HG03196 (cell line): Measurements from ENCODE around the gene SLC25A26.
A peak's percentile ranks its signal among the peaks of the same experiment; 100 is the strongest.

Source experiments
- ATAC-seq: cut with Tn5 transposase; IDR thresholded peaks from one replicate; pipeline ENCODE4 v1.9.1; 2021; ENCODE audit not compliant: unreplicated experiment

SLC25A26 gene

DNA sequence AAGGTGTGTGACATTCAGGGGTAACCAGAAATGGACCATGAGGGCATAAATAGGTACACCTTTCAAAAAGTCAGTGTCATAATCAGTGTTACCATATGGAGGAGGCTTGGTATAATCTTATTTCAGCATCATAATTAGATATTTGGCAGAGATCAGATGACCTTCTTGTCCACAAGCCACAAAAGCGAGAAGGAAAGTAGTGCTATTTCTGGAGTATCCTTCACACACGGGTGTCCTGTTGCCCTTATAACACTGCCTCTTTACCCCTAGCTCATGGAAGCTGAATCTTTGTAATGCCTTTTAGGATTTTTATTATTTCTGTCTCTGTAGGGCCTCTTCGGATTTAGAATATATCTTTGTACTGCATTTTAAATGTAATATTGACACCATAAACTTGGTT lies 147.2 kb downstream of the SLC25A26 start:
- no peak for ATAC-seq

DNA sequence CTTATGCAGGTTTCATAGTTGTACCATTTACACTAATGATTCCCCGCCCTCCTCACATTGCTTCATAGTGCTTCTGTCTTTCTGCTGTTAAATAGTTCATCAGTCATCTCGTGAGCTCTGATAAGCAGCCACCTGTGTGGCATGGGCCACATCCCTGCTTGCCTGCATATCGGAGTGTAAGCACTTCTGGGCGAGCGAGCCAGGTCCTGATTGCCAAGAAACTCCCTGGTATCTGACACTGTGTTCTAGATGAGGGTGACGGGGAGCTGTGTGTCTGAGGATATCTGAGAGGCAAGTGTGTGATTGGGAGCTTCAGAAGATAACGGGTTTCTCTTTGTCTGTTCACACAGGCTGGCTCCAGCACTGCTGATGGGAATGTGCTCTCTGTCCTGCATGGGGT lies 149.4 kb downstream of the SLC25A26 start:
- no peak for ATAC-seq

DNA sequence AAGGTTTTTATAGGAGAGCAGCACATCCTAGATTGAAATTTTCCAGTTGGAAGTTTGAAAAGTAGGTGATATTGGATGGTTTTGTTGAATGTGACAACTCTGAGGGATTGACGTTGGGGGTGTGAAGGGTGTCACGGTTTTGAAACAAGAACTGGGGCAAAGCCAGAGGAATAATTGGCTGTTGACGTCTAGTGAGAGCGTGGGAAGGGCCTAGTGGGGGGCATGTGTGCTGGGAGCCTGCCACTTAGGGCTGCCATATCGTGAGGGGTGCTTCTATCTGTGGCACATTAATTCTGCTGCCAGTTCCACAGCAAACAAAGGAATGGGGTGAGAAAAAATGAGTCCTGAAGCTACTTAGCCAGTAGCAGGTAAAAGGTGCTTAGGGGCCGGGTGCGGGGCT lies 150.6 kb downstream of the SLC25A26 start:
- ATAC-seq: no peak

DNA sequence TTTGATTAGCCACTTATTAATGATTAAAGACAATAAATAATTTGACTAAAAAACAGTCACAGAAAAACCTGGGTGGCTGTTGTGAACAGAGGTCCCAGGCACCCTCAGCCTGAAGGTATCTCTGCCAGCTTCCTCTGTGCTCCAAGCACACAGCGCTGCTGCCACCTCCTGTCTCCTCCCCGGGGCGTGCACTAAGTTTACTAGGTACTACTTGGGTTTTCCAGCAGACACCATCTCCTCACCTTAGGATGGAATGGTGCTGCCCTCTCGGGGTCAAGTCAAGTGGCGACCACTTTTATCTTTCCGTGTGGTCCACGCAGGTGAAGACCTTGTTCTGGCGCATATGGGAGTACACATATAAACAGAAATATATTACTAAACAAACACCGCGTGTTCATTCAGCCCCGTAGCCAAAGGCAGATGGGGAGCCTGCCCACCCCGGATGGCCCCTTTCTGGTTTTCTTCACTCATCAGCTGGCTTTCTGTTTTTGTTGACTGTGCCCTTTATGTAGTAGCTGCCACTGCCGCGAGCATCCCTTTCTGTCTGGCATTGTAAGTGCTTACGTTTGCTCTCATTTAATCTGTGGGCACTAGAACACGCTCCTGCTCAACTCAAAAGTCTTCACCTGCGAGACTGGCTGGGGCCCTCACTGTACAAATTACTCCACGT lies 152.0 kb downstream of the SLC25A26 start:
- ATAC-seq: no peak

DNA sequence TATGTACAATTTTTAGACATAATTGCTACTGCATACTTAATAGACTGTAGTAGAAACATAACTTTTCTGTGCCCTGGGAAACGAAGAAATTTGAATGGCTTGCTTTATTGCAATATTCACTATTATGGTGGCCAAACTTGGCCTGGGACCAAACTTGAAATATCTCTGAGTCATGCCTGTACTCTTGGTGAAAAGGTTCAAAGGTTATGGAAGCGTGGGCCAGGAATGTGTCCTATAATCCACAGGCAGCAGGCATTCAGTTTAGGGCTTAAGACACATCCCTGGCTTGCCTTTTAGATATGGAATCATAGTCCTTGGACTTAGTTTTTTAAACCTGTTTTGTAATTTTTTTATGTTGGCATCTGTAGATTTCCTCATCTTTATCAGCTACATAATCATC lies 155.8 kb downstream of the SLC25A26 start:
- ATAC-seq: no peak

DNA sequence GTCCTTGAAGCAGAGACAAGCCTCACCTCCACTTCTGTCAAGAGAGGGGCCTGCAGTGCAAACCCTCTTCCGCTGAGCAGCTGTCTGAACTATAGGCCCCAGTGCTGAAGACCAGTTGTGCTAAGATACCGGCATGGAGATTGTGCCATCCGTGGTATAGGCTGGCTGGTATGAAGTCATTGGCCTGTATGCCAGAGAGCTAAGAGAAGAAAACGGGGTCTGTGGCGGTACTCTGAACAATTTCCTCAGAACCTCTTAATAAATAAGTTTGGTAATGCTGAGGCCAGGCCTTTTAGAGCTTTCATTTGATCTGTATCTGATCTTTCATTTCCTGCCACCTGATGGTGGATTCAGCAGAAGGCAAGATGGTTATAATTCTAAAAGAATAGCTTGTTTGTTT lies 157.0 kb downstream of the SLC25A26 start:
- no peak for ATAC-seq

DNA sequence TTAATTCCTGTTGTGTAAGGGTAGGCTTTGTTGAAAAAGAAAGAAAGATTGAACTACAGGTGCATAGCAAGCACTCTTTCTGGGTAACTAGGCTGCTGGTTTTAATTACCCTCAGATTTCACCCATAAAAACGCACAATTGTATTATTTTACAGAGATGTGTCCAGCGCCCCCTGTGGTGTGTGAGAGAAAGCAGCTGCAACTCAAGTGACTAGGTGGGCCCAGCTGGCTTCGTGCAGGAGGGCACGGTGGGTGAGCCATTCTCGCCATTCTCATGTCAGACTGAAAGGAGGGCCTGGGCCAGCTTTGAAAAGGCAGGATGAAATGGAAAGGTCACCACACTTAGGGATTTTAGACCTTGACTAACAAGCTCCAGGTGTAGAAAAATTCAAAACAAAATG lies 157.5 kb downstream of the SLC25A26 start:
- ATAC-seq: no peak

DNA sequence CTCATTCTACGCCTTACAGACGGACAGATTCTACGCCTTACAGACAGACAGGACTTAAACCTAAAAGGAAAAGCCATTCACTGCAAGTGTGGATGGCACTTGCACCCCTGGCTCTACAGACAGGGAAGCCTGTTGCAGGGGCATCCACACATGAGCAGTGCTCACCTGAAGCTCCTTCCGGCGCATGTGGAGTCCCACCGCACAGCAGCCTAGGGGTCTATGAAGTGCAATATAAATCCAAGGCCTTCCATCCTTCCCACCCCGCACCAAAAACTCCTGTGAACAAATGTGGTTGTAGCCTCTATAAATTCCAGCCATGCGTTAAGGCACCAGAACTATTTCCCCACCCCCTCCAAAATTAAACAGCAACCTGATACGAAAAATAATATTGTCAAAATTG lies 158.8 kb downstream of the SLC25A26 start:
- no peak for ATAC-seq

DNA sequence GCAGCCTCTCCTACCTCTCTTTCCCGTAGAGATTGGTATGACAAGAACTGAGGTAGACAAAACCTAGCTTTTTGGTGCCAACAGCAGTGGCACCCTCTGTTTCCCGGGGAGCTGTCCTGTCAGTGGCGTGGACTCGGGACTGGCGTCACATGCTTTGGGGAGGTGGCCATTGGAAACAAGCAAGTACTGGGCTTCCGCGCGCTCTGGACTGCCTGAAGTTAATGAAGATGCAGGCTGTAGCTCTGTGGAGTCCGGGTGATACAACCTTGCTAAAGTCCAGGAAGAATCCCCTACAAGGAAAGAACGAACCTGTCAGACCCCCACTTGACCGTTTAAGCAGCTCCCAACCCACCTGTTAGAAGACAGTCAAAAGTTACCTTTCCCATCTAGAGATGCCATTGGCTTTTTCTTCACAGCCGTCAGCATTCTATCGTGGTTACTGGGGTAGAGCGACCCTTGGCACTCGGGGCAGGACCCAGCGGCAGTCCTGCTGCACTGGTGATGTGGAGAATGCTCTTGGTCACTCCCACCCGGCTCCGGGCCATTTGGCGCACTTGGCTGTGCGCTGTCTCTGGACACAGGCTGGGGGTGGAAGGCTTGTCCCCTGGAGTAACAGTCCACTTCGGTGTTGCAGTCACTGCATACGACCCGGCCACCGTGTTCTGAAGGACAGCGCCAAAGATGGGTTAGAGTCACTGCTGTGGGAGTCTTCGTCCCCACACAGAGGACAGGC lies 159.6 kb downstream of the SLC25A26 start:
- ATAC-seq: no peak

DNA sequence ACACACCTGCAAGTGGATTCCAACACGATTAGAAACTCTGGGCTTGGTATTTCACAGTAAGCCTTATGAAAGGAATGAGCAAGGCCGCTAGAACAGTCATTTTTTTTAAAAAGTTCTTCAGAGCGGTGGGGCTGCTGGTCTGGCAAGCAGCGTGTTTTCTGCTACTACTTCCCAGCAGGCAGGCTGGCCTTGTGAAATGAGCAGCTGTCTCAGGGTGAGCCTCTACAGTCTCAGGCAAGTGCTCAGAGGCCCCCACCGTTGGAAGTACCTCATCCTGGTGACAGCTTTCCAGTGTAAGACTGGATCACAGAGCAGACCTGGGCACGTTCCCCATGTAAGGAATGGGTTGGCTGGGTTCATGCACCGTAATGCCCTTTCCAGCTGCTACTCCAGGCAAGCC lies 160.8 kb downstream of the SLC25A26 start:
- ATAC-seq: no peak

DNA sequence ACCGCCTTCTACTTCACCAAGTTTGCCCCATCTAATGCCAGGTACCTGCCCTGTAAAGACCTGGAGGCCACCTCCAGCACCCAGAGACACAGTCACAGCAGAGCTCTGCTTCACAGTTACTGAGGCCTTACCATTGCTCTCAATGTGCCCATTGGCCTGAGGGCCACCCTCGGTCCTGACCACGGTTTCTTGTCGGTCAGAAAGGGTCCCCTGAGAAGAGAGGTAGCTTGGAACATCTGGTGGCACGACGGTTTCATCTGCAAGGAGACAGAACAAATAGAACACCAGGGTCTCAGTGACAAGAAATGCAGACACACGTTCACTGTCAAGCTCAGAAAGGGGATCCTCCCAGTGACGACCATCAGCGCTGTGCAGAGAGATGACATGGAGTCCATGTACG lies 161.3 kb downstream of the SLC25A26 start:
- no peak for ATAC-seq

DNA sequence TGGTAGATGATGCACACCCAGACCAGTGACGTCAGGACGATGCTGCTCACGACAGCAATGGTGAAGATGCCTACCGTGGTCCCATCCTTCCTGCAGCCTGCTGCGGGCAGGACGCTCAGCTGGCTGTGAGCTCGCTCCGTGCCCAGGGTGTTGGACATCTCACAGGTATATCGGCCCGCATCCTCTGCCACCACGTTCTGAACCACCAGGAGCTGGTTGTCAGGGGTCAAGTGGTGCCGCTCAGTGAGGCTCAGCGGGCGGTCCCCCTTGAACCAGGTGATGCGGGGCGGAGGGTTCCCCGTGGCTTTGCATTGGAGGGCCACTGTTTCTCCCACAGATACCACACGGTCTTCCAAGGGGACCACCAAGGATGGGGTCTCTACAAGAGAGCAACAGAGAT lies 162.2 kb downstream of the SLC25A26 start:
- no peak for ATAC-seq

DNA sequence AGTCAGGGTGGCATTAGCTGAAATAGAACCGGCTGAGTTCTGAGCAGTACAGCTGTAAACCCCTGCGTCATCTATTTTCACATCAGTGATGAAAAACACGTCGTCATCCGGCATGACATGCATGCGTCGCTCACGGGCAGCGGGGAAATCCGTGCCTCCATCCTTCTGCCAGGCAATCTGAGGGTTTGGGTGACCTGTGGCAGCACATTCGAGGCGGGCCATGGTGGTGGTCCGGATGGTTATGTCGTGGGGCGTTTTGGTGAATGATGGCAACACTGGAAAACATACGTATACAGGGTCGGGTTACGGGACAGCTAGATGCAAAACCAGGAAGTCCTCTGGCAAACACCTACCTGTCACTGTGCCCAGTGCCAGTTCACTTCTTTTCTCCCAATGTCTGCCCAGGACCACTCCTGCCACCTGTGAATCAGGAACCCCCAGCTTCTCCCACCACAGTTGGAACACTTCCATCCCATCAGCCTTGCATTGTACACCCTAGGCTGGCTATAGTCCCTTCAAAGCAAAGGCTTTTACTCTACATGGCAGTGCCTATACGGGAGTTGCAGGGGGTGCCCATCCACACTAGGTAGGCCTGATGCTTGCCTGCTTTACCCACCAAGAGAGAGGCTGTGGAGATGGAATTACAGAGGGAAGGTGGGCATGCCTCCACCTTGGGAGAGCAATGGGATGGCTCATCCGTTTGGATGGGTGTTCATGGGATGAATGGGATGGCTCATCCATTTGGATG lies 163.4 kb downstream of the SLC25A26 start:
- no peak for ATAC-seq

DNA sequence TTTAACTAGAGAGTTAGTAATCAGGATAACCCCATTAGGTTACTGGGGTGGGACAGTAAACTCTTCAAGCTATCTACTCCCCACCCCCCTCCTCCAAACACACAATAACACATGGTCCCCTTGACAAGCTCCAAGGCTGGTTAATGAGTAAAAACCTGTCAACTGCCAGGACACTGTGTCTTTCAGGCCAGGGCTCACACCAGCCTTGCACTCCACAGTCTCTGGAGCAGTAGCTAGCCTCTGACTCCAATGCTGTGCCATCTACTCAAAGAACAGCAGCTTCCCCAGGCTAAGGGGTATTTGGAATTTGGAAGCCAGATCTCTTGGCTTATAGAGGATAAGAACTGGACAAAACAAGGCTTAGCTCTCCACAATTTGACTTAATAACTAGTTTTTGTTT lies 164.3 kb downstream of the SLC25A26 start:
- no peak for ATAC-seq

DNA sequence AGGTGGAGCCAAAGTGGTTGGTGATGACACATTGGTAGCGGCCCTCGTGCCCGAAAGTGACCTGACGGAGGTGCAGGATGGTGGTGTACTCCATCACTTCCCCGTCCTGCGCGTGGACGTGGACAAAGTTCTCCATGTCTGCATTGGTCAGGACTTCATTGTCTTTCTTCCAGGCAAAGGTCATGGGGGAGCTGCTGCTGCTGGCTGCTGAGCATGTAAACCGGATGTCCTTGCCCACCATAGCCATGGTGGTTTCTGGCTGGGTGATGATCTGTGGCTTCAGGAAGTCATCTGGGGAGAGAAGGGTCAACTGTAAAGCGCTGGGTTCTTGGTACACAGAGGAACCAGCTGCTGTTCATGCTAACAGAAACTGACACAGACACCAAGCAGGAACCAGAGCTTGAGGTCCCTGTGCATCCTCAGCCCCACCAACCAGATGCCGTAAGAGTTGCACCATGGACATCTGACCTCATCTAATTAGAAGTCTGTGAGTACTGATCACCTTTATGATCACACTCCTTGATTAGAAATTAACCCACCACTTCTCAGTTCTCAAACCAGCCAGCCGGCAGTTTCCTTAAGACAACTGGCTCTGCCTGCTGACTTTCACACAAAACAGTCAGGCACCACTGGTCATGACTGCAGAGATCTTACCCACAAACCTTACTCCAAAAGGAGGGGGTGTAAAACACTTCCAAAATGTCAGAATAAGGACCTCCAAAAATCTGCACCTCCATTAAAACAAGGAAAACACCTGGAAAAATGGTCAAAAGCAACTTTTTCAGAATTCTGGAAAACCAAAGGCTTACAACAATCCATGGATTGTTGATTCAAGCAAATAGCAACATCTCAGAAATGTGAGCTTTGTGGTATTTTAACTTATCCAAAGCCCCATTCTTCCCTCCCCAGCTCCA lies 165.5 kb downstream of the SLC25A26 start:
- ATAC-seq: peak; percentile 92

DNA sequence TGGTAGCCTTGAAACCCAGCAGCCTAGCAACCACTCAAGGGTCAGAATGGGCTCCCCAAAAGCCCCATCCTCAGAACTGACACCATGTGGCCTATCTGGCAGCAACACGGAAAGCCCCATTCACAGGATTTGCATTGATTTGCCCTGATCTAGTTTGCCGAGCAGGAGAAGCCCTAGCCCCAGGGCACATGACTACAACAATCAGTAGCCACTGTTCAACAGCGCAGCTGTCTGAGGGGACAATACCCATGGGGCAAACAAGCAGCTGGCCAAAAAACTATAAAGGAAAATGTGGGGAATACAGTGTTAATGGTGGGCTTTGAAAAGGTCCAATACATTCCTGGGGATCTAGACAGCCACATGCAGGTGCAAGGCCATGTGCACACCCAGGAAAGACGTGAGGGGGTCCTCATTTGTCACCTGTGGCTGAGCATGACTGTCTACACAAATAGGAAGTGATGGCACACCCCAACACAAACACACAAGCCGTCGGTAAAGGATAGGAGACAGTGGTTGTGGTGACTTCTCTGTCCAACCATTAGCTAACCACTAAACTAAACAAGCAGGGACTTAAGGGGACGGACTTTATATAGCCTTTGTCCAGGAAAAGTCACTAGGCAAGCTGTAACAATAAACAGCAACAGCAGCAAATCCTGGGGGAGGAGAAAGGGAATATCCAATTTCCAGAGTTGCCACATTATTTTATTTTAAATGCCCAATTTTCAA lies 166.3 kb downstream of the SLC25A26 start:
- peak; percentile 44 for ATAC-seq

DNA sequence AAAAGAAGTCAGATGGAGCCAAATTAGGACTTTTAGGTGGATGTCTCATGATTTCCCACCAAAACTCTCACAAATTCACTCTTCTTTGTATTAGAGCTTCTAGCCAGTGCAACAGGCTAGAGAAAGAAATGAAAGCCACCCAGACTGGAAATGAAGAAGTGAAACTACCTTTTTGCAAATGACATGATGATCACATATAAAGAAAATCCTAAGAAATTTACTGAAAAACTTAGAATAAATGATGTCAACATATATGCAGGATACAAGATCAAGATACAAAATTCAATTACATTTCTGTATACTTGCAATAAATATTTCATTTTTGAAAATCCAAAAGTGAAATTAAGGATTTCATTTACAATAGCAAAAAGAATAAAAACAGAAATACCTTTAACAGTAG lies 169.2 kb downstream of the SLC25A26 start:
- no peak for ATAC-seq

DNA sequence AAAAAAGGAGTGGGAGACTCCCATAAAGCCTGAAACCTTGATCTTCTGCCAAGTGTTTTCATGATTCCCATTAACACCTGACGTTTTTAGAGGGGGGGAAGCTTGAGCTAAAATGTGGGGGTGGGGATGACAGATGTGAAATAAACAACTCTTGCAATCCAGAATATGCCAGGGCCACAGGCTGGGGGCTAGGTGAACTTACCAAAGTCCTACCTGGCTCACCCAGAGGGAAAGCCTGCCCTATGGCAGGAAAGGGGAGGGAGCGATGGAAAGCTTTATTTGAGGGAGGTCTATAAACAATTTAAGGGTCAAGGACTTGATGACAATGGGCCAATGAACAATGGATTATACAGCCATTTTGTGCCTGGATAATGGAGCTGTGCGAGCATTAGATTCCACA lies 171.7 kb downstream of the SLC25A26 start:
- no peak for ATAC-seq

DNA sequence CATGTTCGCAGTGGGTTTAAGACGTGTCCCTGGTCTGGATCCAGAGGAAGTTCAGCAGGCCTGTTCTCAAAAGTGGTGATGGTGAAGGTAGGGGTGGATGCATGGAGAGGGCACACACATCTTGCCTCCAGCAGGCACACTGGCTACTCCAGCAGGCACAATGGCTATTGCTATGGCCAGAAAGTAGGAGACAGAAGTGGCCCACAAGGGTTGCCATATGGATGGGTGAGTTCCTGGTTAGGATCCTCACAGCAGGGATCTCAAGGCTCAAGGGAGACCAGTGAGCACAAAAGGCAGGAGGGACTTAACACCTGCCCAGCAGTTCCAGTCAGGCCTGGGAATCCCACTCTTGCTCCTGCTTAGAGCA lies 172.1 kb downstream of the SLC25A26 start:
- no peak for ATAC-seq

DNA sequence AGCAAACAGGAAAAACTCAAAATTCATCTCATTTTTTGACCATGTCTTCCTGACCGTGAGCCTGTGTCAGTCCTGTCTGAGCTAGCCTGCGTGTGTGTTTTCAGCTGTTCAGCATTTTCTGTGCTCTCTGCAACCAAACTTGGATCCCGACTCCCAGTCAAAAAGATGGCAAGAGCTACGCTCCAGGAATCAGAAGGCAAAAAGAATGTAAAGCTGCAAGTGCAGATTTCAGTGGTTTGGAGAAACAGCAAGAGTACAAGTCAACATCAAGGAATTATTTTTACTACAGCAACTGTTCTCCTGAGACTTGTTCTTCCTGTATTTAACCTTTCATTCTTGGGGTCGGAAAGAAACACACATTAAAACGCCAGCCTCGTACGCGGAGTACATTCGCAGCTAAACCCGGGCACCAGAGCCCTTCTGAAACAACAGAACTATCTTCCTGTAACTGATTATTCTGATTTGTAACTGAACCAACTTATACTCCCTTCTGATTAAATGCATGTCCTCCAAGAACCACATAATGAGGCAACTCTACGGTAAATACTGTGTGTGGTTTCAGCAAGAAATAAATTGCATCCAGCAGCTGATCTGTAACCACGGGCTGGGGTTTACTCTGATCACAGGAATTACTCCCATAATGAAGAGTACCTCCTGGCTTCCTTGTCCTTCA lies 172.7 kb downstream of the SLC25A26 start:
- ATAC-seq: peak; percentile 1
